Hepatocyte (in vitro differentiated cells): ENCODE data around the gene CYB561D1. TPM values are rescaled to one million over a fixed set of nuclear protein-coding genes. Genes with fewer than 3 reads are reported as not detected.

Experiments used
- DNase-seq: peaks from one replicate; pipeline ENCODE4 v3.0.0-alpha.2; 2016; ENCODE audit warnings: low spot score
- H2AFZ ChIP-seq: fragments of 200-600 bp; sonication (generic); 2 replicates; pipeline ENCODE4 v1.6.0; 2016; ENCODE audit warnings: antibody characterized with exemption, mild to moderate bottlenecking
- H3K27ac ChIP-seq: fragments of 200-600 bp; sonication (generic); 2 replicates; pipeline ENCODE4 v1.5.1; 2016; ENCODE audit warnings: mild to moderate bottlenecking
- H3K27me3 ChIP-seq: fragments of 200-600 bp; sonication (generic); 2 replicates; pipeline ENCODE4 v1.6.1; 2016
- H3K36me3 ChIP-seq: fragments of 200-600 bp; sonication (generic); replicated peaks from 2 replicates; pipeline ENCODE4 v1.5.1; 2016; ENCODE audit warnings: low read depth; ENCODE audit not compliant: insufficient read depth
- H3K4me1 ChIP-seq: fragments of 200-600 bp; sonication (generic); 2 replicates; pipeline ENCODE4 v1.5.1; 2016; ENCODE audit warnings: mild to moderate bottlenecking, moderate library complexity; ENCODE audit not compliant: insufficient read depth
- H3K4me2 ChIP-seq: fragments of 200-600 bp; sonication (generic); 2 replicates; pipeline ENCODE4 v1.6.0; 2016
- H3K4me3 ChIP-seq: fragments of 200-600 bp; sonication (generic); 2 replicates; pipeline ENCODE4 v1.5.1; 2016; ENCODE audit warnings: mild to moderate bottlenecking
- H3K79me2 ChIP-seq: fragments of 200-600 bp; sonication (generic); 2 replicates; pipeline ENCODE4 v1.6.0; 2017; ENCODE audit warnings: mild to moderate bottlenecking
- H3K9me2 ChIP-seq: fragments of 200-600 bp; sonication (generic); replicated peaks from 2 replicates; pipeline ENCODE4 v1.6.0; 2017; ENCODE audit warnings: mild to moderate bottlenecking; ENCODE audit not compliant: insufficient read depth
- H3K9me3 ChIP-seq: fragments of 200-600 bp; sonication (generic); 2 replicates; pipeline ENCODE4 v1.5.1; 2016; ENCODE audit warnings: low read depth, mild to moderate bottlenecking
- H4K20me1 ChIP-seq: fragments of 200-600 bp; sonication (generic); 2 replicates; pipeline ENCODE4 v1.6.0; 2016; ENCODE audit warnings: mild to moderate bottlenecking; ENCODE audit not compliant: insufficient read depth, poor library complexity, severe bottlenecking
- CTCF ChIP-seq: fragments of 200-600 bp; sonication (generic); IDR thresholded peaks from 2 replicates; pipeline ENCODE4 v1.5.1; 2016; ENCODE audit warnings: antibody characterized with exemption, mild to moderate bottlenecking; ENCODE audit not compliant: poor library complexity
- EZH2 ChIP-seq: fragments of 200-600 bp; sonication (generic); IDR thresholded peaks from 2 replicates; pipeline ENCODE4 v1.6.1; 2016; ENCODE audit warnings: antibody characterized with exemption, mild to moderate bottlenecking, borderline replicate concordance
- EZH2phosphoT487 ChIP-seq: fragments of 200-600 bp; sonication (generic); IDR thresholded peaks from one replicate; pipeline ENCODE4 v1.6.1; 2018; ENCODE audit warnings: antibody characterized with exemption, mild to moderate bottlenecking, low read depth, moderate library complexity; ENCODE audit not compliant: unreplicated experiment, severe bottlenecking
- WGBS: methylation state at CpG from one replicate; pipeline ENCODE4 v1.1.6; 2016; ENCODE audit warnings: low lambda C conversion rate; ENCODE audit errors: missing lambda C conversion rate; 5-methylcytosine and 5-hydroxymethylcytosine counted together
- polyA plus RNA-seq: library from polyadenylated mRNA; unstranded; fragments of >200 nt; fragmentation: Nextera tagmentation; extraction: Ambion mirVana; gene quantifications from 2 replicates; pipeline ENCODE4 v1.2.1, GENCODE V29; 2016
- total RNA-seq: library from RNA; depleted of rRNA; stranded (reverse); fragments of >200 nt; gene quantifications from 2 replicates; pipeline ENCODE4 v1.2.3, GENCODE V29; 2014

Gene CYB561D1
- total and polyA plus RNA-seq, 2 experiments from 2014 or later: 4.8 to 6.5 TPM

GRCh38 chr1:109513110-109513710, 19.3 kb downstream of the CYB561D1 start:
- Histone ChIP-seq H3K9me2 (no peaks in the 10 kb centered on the region), H4K20me1 (no peaks in the 10 kb centered on the region), H3K4me2 (no peak overlapping the region), H3K36me3 (no peaks in the 10 kb centered on the region), H3K9me3 (no peaks in the 10 kb centered on the region), H2AFZ (no peak overlapping the region), H3K4me1 (peaks cover 11% of the 10 kb centered on the region), H3K4me3 (no peak overlapping the region), H3K27me3 (peaks cover 8% of the 10 kb centered on the region), H3K27ac (no peak overlapping the region), H3K79me2 (no peaks in the 10 kb centered on the region)
- 91% methylated on average over 2 of the region's 2 CpGs for WGBS
- no peak for DNase-seq
- no peak for TF ChIP-seq EZH2
- no peak for TF ChIP-seq EZH2phosphoT487
- no peak for TF ChIP-seq CTCF

- WGBS: 54% methylated on average over 3 of the region's 3 CpGs
- Histone ChIP-seq H4K20me1 (no peaks in the 10 kb centered on the region), H3K4me3 (no peak overlapping the region)
Measured at GRCh38 chr1:109514846-109515245, 21.0 kb downstream of the CYB561D1 start.

GRCh38 chr1:109516872-109517271, 23.0 kb downstream of the CYB561D1 start:
- no peak overlapping the region for H2AFZ ChIP-seq
- no peaks in the 10 kb centered on the region for H3K9me2 ChIP-seq
- H4K20me1 ChIP-seq: no peaks in the 10 kb centered on the region
- H3K79me2 ChIP-seq: no peaks in the 10 kb centered on the region
- H3K4me2 ChIP-seq: no peak overlapping the region
- peak overlapping the region; percentile 48 for H3K27ac ChIP-seq
- peaks cover 8% of the 10 kb centered on the region for H3K27me3 ChIP-seq
- 65% methylated on average over 5 of the region's 5 CpGs for WGBS
- no peak overlapping the region for H3K4me3 ChIP-seq
- no peaks in the 10 kb centered on the region for H3K9me3 ChIP-seq
- DNase-seq: peak; percentile 58
- no peak for TF ChIP-seq EZH2
- peaks cover 7% of the 10 kb centered on the region for H3K4me1 ChIP-seq
- H3K36me3 ChIP-seq: no peaks in the 10 kb centered on the region

More at GRCh38 chr1:109514846-109515245, 21.0 kb downstream of the CYB561D1 start:
- no peaks in the 10 kb centered on the region for H3K9me3 ChIP-seq
- no peak for DNase-seq
- H3K4me1 ChIP-seq: peaks cover 11% of the 10 kb centered on the region
- H3K27me3 ChIP-seq: peaks cover 8% of the 10 kb centered on the region
- H2AFZ ChIP-seq: no peak overlapping the region
- TF ChIP-seq CTCF: no peak
- TF ChIP-seq EZH2: no peak
- no peak for TF ChIP-seq EZH2phosphoT487
- no peaks in the 10 kb centered on the region for H3K9me2 ChIP-seq
- no peak overlapping the region for H3K27ac ChIP-seq
- no peaks in the 10 kb centered on the region for H3K79me2 ChIP-seq
- no peaks in the 10 kb centered on the region for H3K36me3 ChIP-seq
- H3K4me2 ChIP-seq: no peak overlapping the region

GRCh38 chr1:109517337-109517736, 23.4 kb downstream of the CYB561D1 start:
- Histone ChIP-seq H2AFZ (no peak overlapping the region), H3K79me2 (no peaks in the 10 kb centered on the region), H3K27ac (no peak overlapping the region), H3K4me1 (peaks cover 7% of the 10 kb centered on the region), H3K9me2 (no peaks in the 10 kb centered on the region), H3K27me3 (peaks cover 4% of the 10 kb centered on the region), H3K4me3 (no peak overlapping the region), H3K9me3 (no peaks in the 10 kb centered on the region), H4K20me1 (no peaks in the 10 kb centered on the region), H3K4me2 (no peak overlapping the region), H3K36me3 (no peaks in the 10 kb centered on the region)
- TF ChIP-seq EZH2phosphoT487 (no peak), EZH2 (no peak), CTCF (no peak)
- WGBS: 84% methylated on average over 5 of the region's 5 CpGs
- no peak for DNase-seq
